GM12878 (cell line): ENCODE measurements around the gene IQGAP1. TPM values are rescaled to one million over a fixed set of nuclear protein-coding genes. Genes with fewer than 3 reads are reported as not detected.

Experiments
- ATAC-seq: fragments of 200-7000 bp; cut with Tn5 transposase; 3 replicates; pipeline ENCODE4 v1.9.1; 2020; ENCODE audit warnings: mild to moderate bottlenecking, moderate library complexity
- BruUV-seq: library from RNA; stranded (reverse); fragments of 400-500 nt; replicated peaks from 2 replicates; lab custom pipeline; 2021; lab: Mats Ljungman, UMichigan
- CTCF ChIA-PET: fragments of 300-600 bp; sonication (Branson Sonifier 250); formaldehyde crosslinking; extraction: SDS; loops from one replicate; lab custom pipeline; 2021; ENCODE audit warnings: inconsistent platforms; lab: Yijun Ruan, JAX
- POLR2A ChIA-PET: fragments of 350-600 bp; formaldehyde crosslinking; extraction: SDS; loops from one replicate; lab custom pipeline; 2021; ENCODE audit warnings: inconsistent platforms; lab: Charles Lee
- RAD21 ChIA-PET: fragments of 300-600 bp; sonication (Branson Sonifier 250); formaldehyde crosslinking; loops from one replicate; lab custom pipeline; 2023; ENCODE audit warnings: antibody characterized with exemption; ENCODE audit not compliant: unreplicated experiment; lab: Charles Lee
- SMC1A ChIA-PET: fragments of 300-600 bp; sonication (Branson Sonifier 250); formaldehyde crosslinking; loops from one replicate; lab custom pipeline; 2023; ENCODE audit not compliant: unreplicated experiment, uncharacterized antibody; lab: Charles Lee
- DNase-seq: peaks from one replicate; pipeline ENCODE4 v3.0.0-alpha.2; 2011; ENCODE audit warnings: low read depth, low spot score
- FAIRE-seq: peaks from 3 replicates; lab custom pipeline; 2011; peaks lifted over from hg19 to GRCh38; lab: Jason Lieb, UNC
- H2AFZ ChIP-seq: 2 replicates; pipeline ENCODE4 v1.6.0; 2011; ENCODE audit warnings: low read depth, low read length, control low read depth; ENCODE audit not compliant: control insufficient read depth
- H3K27ac ChIP-seq: 2 replicates; pipeline ENCODE4 v1.5.1; 2011; ENCODE audit warnings: control low read depth; ENCODE audit not compliant: control insufficient read depth, insufficient read depth
- H3K27me3 ChIP-seq, 2 experiments: replicated peaks in 1 of 2; 2 replicates each; pipeline versions ENCODE4 v1.6.0 to v1.6.1; 2011; ENCODE audit warnings: low read length in 1 of 2; ENCODE audit not compliant: control insufficient read depth in 2 of 2, insufficient read depth in 2 of 2
- H3K36me3 ChIP-seq, 2 experiments: 2 replicates each; pipeline ENCODE4 v1.5.1; 2011; ENCODE audit warnings: low read length in 1 of 2; ENCODE audit not compliant: control insufficient read depth in 2 of 2, insufficient read depth in 2 of 2
- H3K4me1 ChIP-seq: 2 replicates; pipeline ENCODE4 v1.6.1; 2011; ENCODE audit warnings: mild to moderate bottlenecking, low read length, moderate library complexity, mixed read lengths; ENCODE audit not compliant: control insufficient read depth, insufficient read depth
- H3K4me2 ChIP-seq: 2 replicates; pipeline ENCODE4 v1.6.0; 2011; ENCODE audit warnings: control low read depth; ENCODE audit not compliant: control insufficient read depth, insufficient read depth
- H3K4me3 ChIP-seq: fragments of 200-600 bp; sonication (generic); 2 replicates; pipeline ENCODE4 v1.5.1; 2016
- H3K79me2 ChIP-seq: 2 replicates; pipeline ENCODE4 v1.6.0; 2011; ENCODE audit warnings: low read length; ENCODE audit not compliant: control insufficient read depth, insufficient read depth
- H3K9ac ChIP-seq: 2 replicates; pipeline ENCODE4 v1.8.0; 2011; ENCODE audit warnings: low read length, control low read depth, mixed read lengths; ENCODE audit not compliant: control insufficient read depth, insufficient read depth
- H3K9me3 ChIP-seq: replicated peaks from 3 replicates; pipeline ENCODE4 v1.5.1; 2011; ENCODE audit warnings: mild to moderate bottlenecking, low read length; ENCODE audit not compliant: control insufficient read depth, insufficient read depth
- H4K20me1 ChIP-seq: 2 replicates; pipeline ENCODE4 v1.6.0; 2011; ENCODE audit not compliant: control insufficient read depth, insufficient read depth
- ATF7 ChIP-seq: fragments of 450-650 bp; IDR thresholded peaks from 2 replicates; pipeline ENCODE4 v1.6.1; 2016; ENCODE audit warnings: low read depth, mild to moderate bottlenecking
- EGR1 ChIP-seq, 2 experiments: IDR thresholded peaks; 1 replicate in 1 of 2; 2 replicates in 1 of 2; pipeline ENCODE4 v1.6.1; 2011 to 2012; ENCODE audit warnings: low read depth in 2 of 2, low read length in 2 of 2, borderline replicate concordance in 1 of 2, mild to moderate bottlenecking in 1 of 2, moderate library complexity in 1 of 2
- EZH2 ChIP-seq: IDR thresholded peaks from 2 replicates; pipeline ENCODE4 v1.6.1; 2012; ENCODE audit warnings: low read depth, mild to moderate bottlenecking, control low read depth, inconsistent platforms, low read length, borderline replicate concordance; ENCODE audit not compliant: control insufficient read depth
- NFYA ChIP-seq: IDR thresholded peaks from 2 replicates; pipeline ENCODE4 v1.6.1; 2011; ENCODE audit warnings: low read depth, mild to moderate bottlenecking, low read length, improper control_type of control experiment, borderline replicate concordance
- NR2C1 ChIP-seq: fragments of 450-650 bp; IDR thresholded peaks from 2 replicates; pipeline ENCODE4 v1.6.1; 2017; ENCODE audit warnings: antibody characterized with exemption, mild to moderate bottlenecking, moderate library complexity
- RAD51 ChIP-seq: fragments of 450-650 bp; IDR thresholded peaks from 2 replicates; pipeline ENCODE4 v1.6.1; 2016; ENCODE audit warnings: moderate library complexity, mild to moderate bottlenecking, inconsistent platforms
- TARDBP ChIP-seq: IDR thresholded peaks from 2 replicates; pipeline ENCODE4 v1.6.1; 2016; ENCODE audit warnings: borderline replicate concordance
- WGBS: methylation state at CpG from one replicate; pipeline ENCODE4 v1.1.6; 2016; ENCODE audit warnings: low lambda C conversion rate; ENCODE audit not compliant: insufficient replicate concordance, insufficient coverage; ENCODE audit errors: missing lambda C conversion rate; 5-methylcytosine and 5-hydroxymethylcytosine counted together
- in situ Hi-C: fragments of 300-500 bp; cut with MboI; formaldehyde crosslinking; loops from 9 replicates; pipeline ENCODE4 v1.14.3; 2018; ENCODE audit warnings: mixed read lengths
- intact Hi-C: fragments of 100-400 bp; cut with micrococcal nuclease; formaldehyde crosslinking; loops from one replicate; pipeline ENCODE4 v1.14.2; 2022; ENCODE audit not compliant: unreplicated experiment
- polyA plus RNA-seq, 11 experiments: library from polyadenylated mRNA; depleted of rRNA in 4 of 11; unstranded in 6 of 11; stranded (reverse) in 5 of 11; fragments of >200 nt; fragmentation: Nextera tagmentation in 4 of 11; fragmentation: Illumina TruSeq in 1 of 11; extraction: Ambion mirVana in 4 of 11; extraction: Trizol in 1 of 11; gene quantifications; 1 replicate in 1 of 11; 2 replicates in 10 of 11; pipeline versions ENCODE4 v1.2.1 to v1.2.3, GENCODE V29; 2011 to 2016; ENCODE audit warnings: inconsistent platforms in 2 of 11, missing spikeins in 2 of 11, low read depth in 1 of 11
- total RNA-seq, 4 experiments: library from RNA; depleted of rRNA in 3 of 4; stranded (reverse); fragments of >200 nt in 3 of 4; fragmentation: Illumina TruSeq in 1 of 4; extraction: Trizol in 1 of 4; gene quantifications; 2 replicates each; pipeline versions ENCODE4 v1.2.1 to v1.2.3, GENCODE V29; 2013 to 2021
- TF ChIP-seq, protein P1 (sequence below): fragments of 450-650 bp; IDR thresholded peaks from 2 replicates; pipeline ENCODE4 v1.6.1; 2017; ENCODE audit warnings: mild to moderate bottlenecking, moderate library complexity
- TF ChIP-seq, protein P2 (sequence below): fragments of 450-650 bp; IDR thresholded peaks from 2 replicates; pipeline ENCODE4 v1.6.1; 2017; ENCODE audit warnings: low read depth, mild to moderate bottlenecking, moderate library complexity
- TF ChIP-seq, protein P3 (sequence below): fragments of 450-650 bp; formaldehyde crosslinking; IDR thresholded peaks from 2 replicates; pipeline ENCODE4 v1.4.0; 2022; ENCODE audit warnings: mild to moderate bottlenecking, moderate library complexity

Gene IQGAP1
- total and polyA plus RNA-seq, 10 of the 15 experiments (the other 5 are each of a cell fraction or from before 2014, with no cell fraction given): 65.2 to 250 (median 112) TPM

DNA sequence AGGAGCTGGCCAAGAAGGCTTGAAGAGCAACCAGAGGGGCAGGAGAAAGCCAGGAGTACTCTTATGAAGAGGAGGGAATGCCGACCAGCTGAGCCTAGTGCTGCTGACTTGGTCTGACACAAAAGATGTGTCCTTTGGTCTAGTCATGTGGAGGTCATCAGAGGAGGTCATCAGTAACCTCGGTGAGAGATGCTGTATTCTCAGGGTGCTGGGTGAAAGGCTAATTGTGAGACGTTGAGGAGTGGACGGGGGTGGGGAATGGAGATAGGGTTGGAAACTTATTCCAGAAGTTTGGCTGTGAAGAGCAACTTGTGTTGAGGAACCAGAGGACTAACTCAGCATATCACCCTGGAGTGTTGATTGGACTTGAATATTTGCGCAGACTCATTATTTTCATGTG lies 147.2 kb downstream of the IQGAP1 start:
- Histone ChIP-seq H4K20me1 (no peaks in the 10 kb centered on the region), H3K79me2 (peaks cover 59% of the 10 kb centered on the region), H3K4me3 (no peak overlapping the region), H2AFZ (no peak overlapping the region), H3K27ac (no peak overlapping the region), H3K27me3 (no peaks in the 10 kb centered on the region), H3K36me3 (no peaks in the 10 kb centered on the region; a peak in 1 of 4 replicates), H3K9me3 (no peaks in the 10 kb centered on the region), H3K9ac (no peak overlapping the region), H3K4me1 (0 out of 2 replicates have a peak, but pooled peaks cover 4% of the 10 kb centered on the region), H3K4me2 (no peak overlapping the region)
- intact Hi-C loops (no loop called here), in situ Hi-C loops (no loop called here)
- RAD21 ChIA-PET: no interaction called here
- FAIRE-seq (no peak), ATAC-seq (no peak), DNase-seq (no peak)
- POLR2A ChIA-PET: no interaction called here
- BruUV-seq: no TSS peak
- CTCF ChIA-PET: interaction anchor here (0.6 to 2.6 kb wide), 5 partner anchors 9 to 338 kb away, joined by 3 to 11 read pairs (median 4); no protein-coding TSS in a partner anchor
- TF ChIP-seq NR2C1: no peak
- no peak for TF ChIP-seq TARDBP
- TF ChIP-seq RAD51: no peak
- TF ChIP-seq, protein P1, sequence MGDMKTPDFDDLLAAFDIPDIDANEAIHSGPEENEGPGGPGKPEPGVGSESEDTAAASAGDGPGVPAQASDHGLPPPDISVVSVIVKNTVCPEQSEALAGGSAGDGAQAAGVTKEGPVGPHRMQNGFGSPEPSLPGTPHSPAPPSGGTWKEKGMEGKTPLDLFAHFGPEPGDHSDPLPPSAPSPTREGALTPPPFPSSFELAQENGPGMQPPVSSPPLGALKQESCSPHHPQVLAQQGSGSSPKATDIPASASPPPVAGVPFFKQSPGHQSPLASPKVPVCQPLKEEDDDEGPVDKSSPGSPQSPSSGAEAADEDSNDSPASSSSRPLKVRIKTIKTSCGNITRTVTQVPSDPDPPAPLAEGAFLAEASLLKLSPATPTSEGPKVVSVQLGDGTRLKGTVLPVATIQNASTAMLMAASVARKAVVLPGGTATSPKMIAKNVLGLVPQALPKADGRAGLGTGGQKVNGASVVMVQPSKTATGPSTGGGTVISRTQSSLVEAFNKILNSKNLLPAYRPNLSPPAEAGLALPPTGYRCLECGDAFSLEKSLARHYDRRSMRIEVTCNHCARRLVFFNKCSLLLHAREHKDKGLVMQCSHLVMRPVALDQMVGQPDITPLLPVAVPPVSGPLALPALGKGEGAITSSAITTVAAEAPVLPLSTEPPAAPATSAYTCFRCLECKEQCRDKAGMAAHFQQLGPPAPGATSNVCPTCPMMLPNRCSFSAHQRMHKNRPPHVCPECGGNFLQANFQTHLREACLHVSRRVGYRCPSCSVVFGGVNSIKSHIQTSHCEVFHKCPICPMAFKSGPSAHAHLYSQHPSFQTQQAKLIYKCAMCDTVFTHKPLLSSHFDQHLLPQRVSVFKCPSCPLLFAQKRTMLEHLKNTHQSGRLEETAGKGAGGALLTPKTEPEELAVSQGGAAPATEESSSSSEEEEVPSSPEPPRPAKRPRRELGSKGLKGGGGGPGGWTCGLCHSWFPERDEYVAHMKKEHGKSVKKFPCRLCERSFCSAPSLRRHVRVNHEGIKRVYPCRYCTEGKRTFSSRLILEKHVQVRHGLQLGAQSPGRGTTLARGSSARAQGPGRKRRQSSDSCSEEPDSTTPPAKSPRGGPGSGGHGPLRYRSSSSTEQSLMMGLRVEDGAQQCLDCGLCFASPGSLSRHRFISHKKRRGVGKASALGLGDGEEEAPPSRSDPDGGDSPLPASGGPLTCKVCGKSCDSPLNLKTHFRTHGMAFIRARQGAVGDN: no peak
- TF ChIP-seq, protein P2, sequence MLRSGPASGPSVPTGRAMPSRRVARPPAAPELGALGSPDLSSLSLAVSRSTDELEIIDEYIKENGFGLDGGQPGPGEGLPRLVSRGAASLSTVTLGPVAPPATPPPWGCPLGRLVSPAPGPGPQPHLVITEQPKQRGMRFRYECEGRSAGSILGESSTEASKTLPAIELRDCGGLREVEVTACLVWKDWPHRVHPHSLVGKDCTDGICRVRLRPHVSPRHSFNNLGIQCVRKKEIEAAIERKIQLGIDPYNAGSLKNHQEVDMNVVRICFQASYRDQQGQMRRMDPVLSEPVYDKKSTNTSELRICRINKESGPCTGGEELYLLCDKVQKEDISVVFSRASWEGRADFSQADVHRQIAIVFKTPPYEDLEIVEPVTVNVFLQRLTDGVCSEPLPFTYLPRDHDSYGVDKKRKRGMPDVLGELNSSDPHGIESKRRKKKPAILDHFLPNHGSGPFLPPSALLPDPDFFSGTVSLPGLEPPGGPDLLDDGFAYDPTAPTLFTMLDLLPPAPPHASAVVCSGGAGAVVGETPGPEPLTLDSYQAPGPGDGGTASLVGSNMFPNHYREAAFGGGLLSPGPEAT: no peak
- TF ChIP-seq, protein P3, sequence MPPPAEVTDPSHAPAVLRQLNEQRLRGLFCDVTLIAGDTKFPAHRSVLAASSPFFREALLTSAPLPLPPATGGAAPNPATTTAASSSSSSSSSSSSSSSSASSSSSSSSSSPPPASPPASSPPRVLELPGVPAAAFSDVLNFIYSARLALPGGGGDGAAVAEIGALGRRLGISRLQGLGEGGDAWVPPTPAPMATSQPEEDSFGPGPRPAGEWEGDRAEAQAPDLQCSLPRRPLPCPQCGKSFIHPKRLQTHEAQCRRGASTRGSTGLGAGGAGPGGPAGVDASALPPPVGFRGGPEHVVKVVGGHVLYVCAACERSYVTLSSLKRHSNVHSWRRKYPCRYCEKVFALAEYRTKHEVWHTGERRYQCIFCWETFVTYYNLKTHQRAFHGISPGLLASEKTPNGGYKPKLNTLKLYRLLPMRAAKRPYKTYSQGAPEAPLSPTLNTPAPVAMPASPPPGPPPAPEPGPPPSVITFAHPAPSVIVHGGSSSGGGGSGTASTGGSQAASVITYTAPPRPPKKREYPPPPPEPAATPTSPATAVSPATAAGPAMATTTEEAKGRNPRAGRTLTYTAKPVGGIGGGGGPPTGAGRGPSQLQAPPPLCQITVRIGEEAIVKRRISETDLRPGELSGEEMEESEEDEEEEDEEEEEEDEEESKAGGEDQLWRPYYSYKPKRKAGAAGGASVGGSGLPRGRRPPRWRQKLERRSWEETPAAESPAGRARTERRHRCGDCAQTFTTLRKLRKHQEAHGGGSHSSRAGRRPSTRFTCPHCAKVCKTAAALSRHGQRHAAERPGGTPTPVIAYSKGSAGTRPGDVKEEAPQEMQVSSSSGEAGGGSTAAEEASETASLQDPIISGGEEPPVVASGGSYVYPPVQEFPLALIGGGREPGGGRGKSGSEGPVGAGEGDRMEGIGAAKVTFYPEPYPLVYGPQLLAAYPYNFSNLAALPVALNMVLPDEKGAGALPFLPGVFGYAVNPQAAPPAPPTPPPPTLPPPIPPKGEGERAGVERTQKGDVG (CRISPR knock-in tag): no peak
- no peak for TF ChIP-seq EZH2
- TF ChIP-seq NFYA: no peak
- no peak for TF ChIP-seq EGR1 (IDR thresholded peaks at IDR 0.05; ENCODE audit: borderline replicate concordance in 1 of 2, low read depth in 2 of 2, low read length in 2 of 2)
- no peak for TF ChIP-seq ATF7
- SMC1A ChIA-PET: interaction anchor here (1.1 to 2.5 kb wide), 6 partner anchors 11 to 69 kb away, joined by 3 to 15 read pairs (median 4); no protein-coding TSS in a partner anchor
- 88% methylated on average over 5 of the region's 5 CpGs for WGBS
